ENCODE data around the gene ADCY5.

ADCY5 gene

DNA sequence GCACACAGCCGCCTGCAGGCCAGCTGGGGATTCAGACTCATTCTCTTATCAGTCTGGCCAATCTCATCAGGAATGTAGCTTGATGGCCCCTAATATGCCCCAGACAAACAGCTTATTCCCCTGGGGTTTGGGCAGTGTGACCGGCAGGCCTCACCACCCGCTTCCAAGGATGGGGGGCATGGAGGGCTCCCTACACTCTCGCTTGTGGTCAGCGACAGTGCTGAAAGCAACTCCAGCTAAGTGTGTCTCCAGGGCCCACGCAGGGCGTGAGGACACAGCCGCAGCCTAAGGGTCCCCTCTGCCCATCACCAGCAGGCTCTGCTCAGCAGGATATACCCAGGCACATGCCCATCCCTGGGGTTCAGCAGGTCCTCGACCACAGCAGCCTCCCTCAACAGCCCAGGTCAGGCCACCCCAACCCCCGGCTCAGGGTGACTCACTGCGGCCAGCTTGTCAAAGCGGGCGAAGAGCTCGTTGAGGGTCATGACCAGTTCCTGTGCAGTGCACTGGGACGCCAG lies 116.7 kb downstream of the ADCY5 start:
- Histone ChIP-seq H3K9ac (ENCODE audit: low read length) (no peak overlapping the region), H3K27me3 (ENCODE audit: control insufficient read depth, insufficient read depth, low read length) (no peaks in the 10 kb centered on the region), H3K4me1 (ENCODE audit: control insufficient read depth, insufficient read depth, low read length) (peaks cover 14% of the 10 kb centered on the region), H3K4me3 (ENCODE audit: low read length) (no peak overlapping the region), H3K36me3 (ENCODE audit: control insufficient read depth, insufficient read depth, low read length) (no peaks in the 10 kb centered on the region), H3K27ac (ENCODE audit: low read depth, low read length) (no peak overlapping the region)

GRCh38 chr3:123331651-123332050 lies 117.2 kb downstream of the ADCY5 start:
- no peaks in the 10 kb centered on the region for H3K27me3 ChIP-seq (ENCODE audit: control insufficient read depth, insufficient read depth, low read length)
- H3K27ac ChIP-seq (ENCODE audit: low read depth, low read length): peak overlapping the region; percentile 75
- no peak overlapping the region for H3K4me3 ChIP-seq (ENCODE audit: low read length)
- peaks cover 14% of the 10 kb centered on the region for H3K4me1 ChIP-seq (ENCODE audit: control insufficient read depth, insufficient read depth, low read length)
- no peak overlapping the region for H3K9ac ChIP-seq (ENCODE audit: low read length)
- no peaks in the 10 kb centered on the region for H3K36me3 ChIP-seq (ENCODE audit: control insufficient read depth, insufficient read depth, low read length)

DNA sequence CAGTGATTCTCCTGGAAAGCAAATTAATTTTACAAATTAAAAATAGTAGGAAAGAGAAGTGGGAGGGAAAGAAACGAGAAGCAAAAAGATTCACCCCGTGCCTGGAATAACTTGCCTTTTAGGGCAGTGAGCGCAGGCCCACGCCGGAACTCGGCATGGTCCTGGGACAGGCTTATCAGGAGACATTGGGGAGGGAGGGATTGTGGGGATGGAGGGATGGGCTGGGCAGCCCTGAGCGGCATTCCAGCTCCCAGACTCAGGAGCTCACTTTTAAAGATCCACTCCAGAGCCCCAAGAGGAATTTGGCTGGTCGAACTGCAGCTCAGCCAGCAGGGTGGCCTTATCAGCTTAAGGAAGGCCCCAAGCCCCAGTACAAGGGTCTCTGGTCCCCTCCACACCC lies 117.9 kb downstream of the ADCY5 start:
- H3K9ac ChIP-seq (ENCODE audit: low read length): no peak overlapping the region
- H3K4me1 ChIP-seq (ENCODE audit: control insufficient read depth, insufficient read depth, low read length): peaks cover 14% of the 10 kb centered on the region
- no peak overlapping the region for H3K4me3 ChIP-seq (ENCODE audit: low read length)
- H3K27ac ChIP-seq (ENCODE audit: low read depth, low read length): peak overlapping the region; percentile 75
- no peaks in the 10 kb centered on the region for H3K27me3 ChIP-seq (ENCODE audit: control insufficient read depth, insufficient read depth, low read length)
- no peaks in the 10 kb centered on the region for H3K36me3 ChIP-seq (ENCODE audit: control insufficient read depth, insufficient read depth, low read length)

- H3K9ac ChIP-seq (ENCODE audit: low read length): no peak overlapping the region
- no peaks in the 10 kb centered on the region for H3K36me3 ChIP-seq (ENCODE audit: control insufficient read depth, insufficient read depth, low read length)
- H3K27ac ChIP-seq (ENCODE audit: low read depth, low read length): peak overlapping the region; percentile 75
- H3K4me3 ChIP-seq (ENCODE audit: low read length): no peak overlapping the region
- H3K4me1 ChIP-seq (ENCODE audit: control insufficient read depth, insufficient read depth, low read length): peaks cover 14% of the 10 kb centered on the region
- H3K27me3 ChIP-seq (ENCODE audit: control insufficient read depth, insufficient read depth, low read length): no peaks in the 10 kb centered on the region
Observed at GRCh38 chr3:123330441-123330991, 118.4 kb downstream of the ADCY5 start.

GRCh38 chr3:123329636-123330340 lies 119.1 kb downstream of the ADCY5 start:
- Histone ChIP-seq H3K9ac (ENCODE audit: low read length) (no peak overlapping the region), H3K36me3 (ENCODE audit: control insufficient read depth, insufficient read depth, low read length) (peaks cover 3% of the 10 kb centered on the region), H3K4me3 (ENCODE audit: low read length) (no peak overlapping the region), H3K27ac (ENCODE audit: low read depth, low read length) (peak overlapping the region; percentile 75), H3K4me1 (ENCODE audit: control insufficient read depth, insufficient read depth, low read length) (peaks cover 14% of the 10 kb centered on the region), H3K27me3 (ENCODE audit: control insufficient read depth, insufficient read depth, low read length) (no peaks in the 10 kb centered on the region)

DNA sequence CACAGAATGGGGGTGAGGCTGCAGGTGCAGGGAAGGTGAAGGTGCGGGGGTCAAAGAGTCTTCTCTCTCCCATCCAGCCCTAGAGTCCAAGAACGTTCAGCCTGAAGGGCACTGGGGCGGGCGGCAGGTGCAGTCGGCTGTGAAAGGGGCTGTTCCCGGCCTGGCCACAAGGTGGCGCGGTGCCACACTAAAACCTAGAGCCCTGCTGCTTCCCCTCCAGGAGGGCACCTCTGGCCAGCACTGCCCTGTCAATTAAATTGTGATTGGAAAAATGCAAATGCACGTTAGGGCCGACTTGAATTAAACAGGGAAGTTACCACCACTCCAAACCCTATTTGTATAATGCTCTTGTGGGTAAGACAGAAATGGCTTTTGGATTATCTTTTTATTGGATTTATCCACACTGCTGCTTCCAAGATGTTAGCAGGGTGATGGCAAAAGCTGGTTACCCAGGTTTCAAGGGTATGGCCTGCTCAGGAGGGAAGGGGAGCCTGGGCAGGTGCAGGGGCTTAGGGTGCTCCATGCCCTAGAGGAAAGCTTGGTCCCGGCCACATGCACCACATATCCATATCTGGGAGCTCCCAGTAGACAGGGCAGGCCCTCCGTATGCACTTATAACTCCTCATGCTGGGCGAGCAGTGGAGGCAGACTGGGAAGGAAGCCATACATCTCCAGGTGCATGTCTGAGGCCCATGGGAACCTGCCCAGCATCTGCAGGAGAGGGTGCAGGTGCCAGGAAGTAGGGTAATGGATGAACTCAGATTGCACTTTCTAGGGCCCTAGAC lies 119.8 kb downstream of the ADCY5 start:
- Histone ChIP-seq H3K4me3 (ENCODE audit: low read length) (no peak overlapping the region), H3K9ac (ENCODE audit: low read length) (no peak overlapping the region), H3K27me3 (ENCODE audit: control insufficient read depth, insufficient read depth, low read length) (no peaks in the 10 kb centered on the region), H3K27ac (ENCODE audit: low read depth, low read length) (no peak overlapping the region), H3K4me1 (ENCODE audit: control insufficient read depth, insufficient read depth, low read length) (peaks cover 14% of the 10 kb centered on the region), H3K36me3 (ENCODE audit: control insufficient read depth, insufficient read depth, low read length) (peaks cover 3% of the 10 kb centered on the region)

- H3K9ac ChIP-seq (ENCODE audit: low read length): no peak overlapping the region
- no peaks in the 10 kb centered on the region for H3K27me3 ChIP-seq (ENCODE audit: control insufficient read depth, insufficient read depth, low read length)
- no peak overlapping the region for H3K27ac ChIP-seq (ENCODE audit: low read depth, low read length)
- H3K4me3 ChIP-seq (ENCODE audit: low read length): no peak overlapping the region
- H3K36me3 ChIP-seq (ENCODE audit: control insufficient read depth, insufficient read depth, low read length): peaks cover 5% of the 10 kb centered on the region
- peaks cover 14% of the 10 kb centered on the region for H3K4me1 ChIP-seq (ENCODE audit: control insufficient read depth, insufficient read depth, low read length)
Observed at GRCh38 chr3:123327956-123328850, 120.7 kb downstream of the ADCY5 start.

DNA sequence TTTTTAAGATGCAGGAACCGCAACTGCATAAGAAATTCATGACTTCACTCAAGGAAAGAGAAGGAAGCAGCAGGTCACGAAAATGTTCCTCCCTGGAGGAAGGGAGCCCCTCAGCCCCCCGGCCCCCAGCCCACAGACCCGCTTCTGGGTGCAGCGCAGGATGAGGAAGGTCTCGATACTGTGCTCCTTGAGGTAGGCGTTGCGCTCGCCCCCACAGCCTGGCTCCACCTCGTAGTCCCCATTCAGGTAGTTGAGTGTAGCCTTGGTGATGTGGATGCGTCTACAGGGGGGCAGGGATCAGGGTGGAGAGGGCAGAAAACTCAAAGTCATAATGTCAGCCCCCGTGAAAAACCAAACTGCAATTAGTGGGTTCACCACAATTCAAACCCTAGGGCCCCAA lies 121.4 kb downstream of the ADCY5 start:
- peaks cover 5% of the 10 kb centered on the region for H3K36me3 ChIP-seq (ENCODE audit: control insufficient read depth, insufficient read depth, low read length)
- no peaks in the 10 kb centered on the region for H3K27me3 ChIP-seq (ENCODE audit: control insufficient read depth, insufficient read depth, low read length)
- no peak overlapping the region for H3K9ac ChIP-seq (ENCODE audit: low read length)
- H3K4me1 ChIP-seq (ENCODE audit: control insufficient read depth, insufficient read depth, low read length): peaks cover 14% of the 10 kb centered on the region
- H3K27ac ChIP-seq (ENCODE audit: low read depth, low read length): no peak overlapping the region
- no peak overlapping the region for H3K4me3 ChIP-seq (ENCODE audit: low read length)

GRCh38 chr3:123326531-123326930 lies 122.4 kb downstream of the ADCY5 start:
- Histone ChIP-seq H3K9ac (ENCODE audit: low read length) (no peak overlapping the region), H3K4me1 (ENCODE audit: control insufficient read depth, insufficient read depth, low read length) (peaks cover 14% of the 10 kb centered on the region), H3K27me3 (ENCODE audit: control insufficient read depth, insufficient read depth, low read length) (no peaks in the 10 kb centered on the region), H3K27ac (ENCODE audit: low read depth, low read length) (no peak overlapping the region), H3K4me3 (ENCODE audit: low read length) (no peak overlapping the region), H3K36me3 (ENCODE audit: control insufficient read depth, insufficient read depth, low read length) (peaks cover 5% of the 10 kb centered on the region)

- H3K27ac ChIP-seq (ENCODE audit: low read depth, low read length): no peak overlapping the region
- peaks cover 5% of the 10 kb centered on the region for H3K36me3 ChIP-seq (ENCODE audit: control insufficient read depth, insufficient read depth, low read length)
- no peaks in the 10 kb centered on the region for H3K27me3 ChIP-seq (ENCODE audit: control insufficient read depth, insufficient read depth, low read length)
- H3K9ac ChIP-seq (ENCODE audit: low read length): no peak overlapping the region
- no peak overlapping the region for H3K4me3 ChIP-seq (ENCODE audit: low read length)
- H3K4me1 ChIP-seq (ENCODE audit: control insufficient read depth, insufficient read depth, low read length): peaks cover 9% of the 10 kb centered on the region
Observed at GRCh38 chr3:123325766-123326256, 123.1 kb downstream of the ADCY5 start.

GRCh38 chr3:123324880-123325765 lies 123.8 kb downstream of the ADCY5 start:
- Histone ChIP-seq H3K27me3 (ENCODE audit: control insufficient read depth, insufficient read depth, low read length) (no peaks in the 10 kb centered on the region), H3K27ac (ENCODE audit: low read depth, low read length) (no peak overlapping the region), H3K4me3 (ENCODE audit: low read length) (no peak overlapping the region)

More at GRCh38 chr3:123324880-123325765, 123.8 kb downstream of the ADCY5 start:
- Histone ChIP-seq H3K4me1 (ENCODE audit: control insufficient read depth, insufficient read depth, low read length) (peaks cover 2% of the 10 kb centered on the region), H3K9ac (ENCODE audit: low read length) (no peak overlapping the region), H3K36me3 (ENCODE audit: control insufficient read depth, insufficient read depth, low read length) (peaks cover 5% of the 10 kb centered on the region)
